SHP77 (cell line): ENCODE data around the gene ATF6B.

ENCODE experiments used
- DNase-seq, 2 experiments: peaks; one replicate each; lab custom pipeline; 2025; lab: John Stamatoyannopoulos, UW

ATF6B gene

GRCh38 chr6:32127717-32128592 is at the start of gene ATF6B:
ATF6B (minus strand) TSS chr6:32128246; CDS start chr6:32128207, 39 bp downstream.
- DNase-seq = peak; percentile 98 to 99

- peak; percentile 78 to 79 for DNase-seq
Measured at GRCh38 chr6:32177183-32177787, 49.2 kb upstream of the ATF6B start.

GRCh38 chr6:32176476-32177182 is 48.6 kb upstream of the ATF6B start:
- no peak for DNase-seq

- DNase-seq = peak; percentile 87 to 89
Measured at GRCh38 chr6:32175711-32176475, 47.8 kb upstream of the ATF6B start, which contains the start of gene AGPAT1. AGPAT1 (minus strand) TSS chr6:32176084; CDS start chr6:32171496, 4,588 bp downstream.

GRCh38 chr6:32175322-32175710 is 47.3 kb upstream of the ATF6B start:
- DNase-seq = no peak

- no peak for DNase-seq
Measured at GRCh38 chr6:32174416-32174815, 46.4 kb upstream of the ATF6B start.

- DNase-seq = no peak
Measured at GRCh38 chr6:32173051-32173727, 45.1 kb upstream of the ATF6B start.

- no peak for DNase-seq
Measured at GRCh38 chr6:32171234-32171633, 43.2 kb upstream of the ATF6B start.

- DNase-seq = no peak
Measured at GRCh38 chr6:32170294-32170693, 42.2 kb upstream of the ATF6B start.

- DNase-seq = no peak
Measured at GRCh38 chr6:32168807-32169591, 41.0 kb upstream of the ATF6B start.

- no peak for DNase-seq
Measured at GRCh38 chr6:32168350-32168749, 40.3 kb upstream of the ATF6B start.

GRCh38 chr6:32167761-32168262 is 39.8 kb upstream of the ATF6B start:
- DNase-seq = no peak

GRCh38 chr6:32167154-32167760 is 39.2 kb upstream of the ATF6B start:
- no peak for DNase-seq

- DNase-seq = no peak
Measured at GRCh38 chr6:32166411-32167061, 38.5 kb upstream of the ATF6B start.

- DNase-seq = no peak
Measured at GRCh38 chr6:32164295-32164694, 36.2 kb upstream of the ATF6B start, which contains the start of gene EGFL8. EGFL8 (plus strand) TSS chr6:32164595; CDS start chr6:32166166, 1,571 bp downstream.

GRCh38 chr6:32163559-32164258 is 35.7 kb upstream of the ATF6B start:
- DNase-seq = no peak

GRCh38 chr6:32158052-32158451 is 30.0 kb upstream of the ATF6B start:
- DNase-seq = no peak

- no peak for DNase-seq
Measured at GRCh38 chr6:32156891-32157290, 28.8 kb upstream of the ATF6B start.
